Panc1 (cell line): Measurements from ENCODE around the gene HOXA13.

Source experiments
- CTCF ChIP-seq: fragments of 450-650 bp; IDR thresholded peaks from 2 replicates; pipeline ENCODE4 v1.5.1; 2017; ENCODE audit warnings: mild to moderate bottlenecking
- POLR2AphosphoS5 ChIP-seq: IDR thresholded peaks from 2 replicates; pipeline ENCODE4 v1.6.1; 2012; ENCODE audit warnings: mild to moderate bottlenecking, low read depth, low read length, moderate library complexity

GRCh38 chr7:27174874-27175625 is 24.8 kb downstream of the HOXA13 start:
- TF ChIP-seq CTCF, result no peak
- no peak for TF ChIP-seq POLR2AphosphoS5
